OCI-LY3 (cell line): ENCODE measurements around the gene CABP4.

Experiments used
- H2AFZ ChIP-seq: fragments of 200-600, 300-600 bp; shearing (Covaris generic); 2 replicates; pipeline ENCODE4 v1.6.0; 2014; ENCODE audit warnings: antibody characterized with exemption, low read depth, low read length
- H3K27ac ChIP-seq: fragments of 200-600, 300-600 bp; sonication (generic); 2 replicates; pipeline ENCODE4 v1.5.1; 2014; ENCODE audit warnings: mild to moderate bottlenecking, low read length, moderate library complexity, mixed read lengths
- H3K27me3 ChIP-seq: fragments of 200-600, 300-600 bp; sonication (generic); 2 replicates; pipeline ENCODE4 v1.6.1; 2014; ENCODE audit warnings: low read depth, low read length, mixed read lengths
- H3K36me3 ChIP-seq: fragments of 200-600, 300-600 bp; sonication (generic); replicated peaks from 2 replicates; pipeline ENCODE3; 2014; ENCODE audit warnings: low read depth, low read length, mixed read lengths
- H3K4me1 ChIP-seq: fragments of 300-600, 200-600 bp; sonication (generic); 2 replicates; pipeline ENCODE4 v1.6.1; 2014; ENCODE audit warnings: low read length, mixed read lengths
- H3K4me2 ChIP-seq: fragments of 200-600, 300-600 bp; sonication (generic); 2 replicates; pipeline ENCODE4 v1.6.1; 2014; ENCODE audit warnings: low read length, mixed read lengths
- H3K4me3 ChIP-seq: fragments of 300-600, 200-600 bp; sonication (generic); 2 replicates; pipeline ENCODE4 v1.5.1; 2014; ENCODE audit warnings: antibody characterized with exemption, mild to moderate bottlenecking, low read length, moderate library complexity
- H3K79me2 ChIP-seq: fragments of 300-600, 200-600 bp; shearing (Covaris generic); 2 replicates; pipeline ENCODE4 v1.6.1; 2014; ENCODE audit warnings: mild to moderate bottlenecking, low read length, mixed read lengths
- H3K9ac ChIP-seq: fragments of 300-600, 200-600 bp; shearing (Covaris generic); 2 replicates; pipeline ENCODE4 v1.6.0; 2014; ENCODE audit warnings: mild to moderate bottlenecking, low read length, moderate library complexity
- H3K9me3 ChIP-seq: fragments of 200-600, 300-600 bp; shearing (Covaris generic); 2 replicates; pipeline ENCODE4 v1.6.1; 2014; ENCODE audit warnings: low read length, mixed read lengths; ENCODE audit not compliant: insufficient read depth
- H4K20me1 ChIP-seq: fragments of 200-600, 300-600 bp; sonication (generic); 2 replicates; pipeline ENCODE4 v1.6.1; 2016; ENCODE audit warnings: low read length, mixed read lengths; ENCODE audit not compliant: insufficient read depth
- CTCF ChIP-seq: fragments of 200-600, 300-600 bp; sonication (generic); IDR thresholded peaks from 2 replicates; pipeline ENCODE4 v1.5.1; 2014; ENCODE audit warnings: antibody characterized with exemption, low read length, low read depth
- EZH2phosphoT487 ChIP-seq: fragments of 200-600 bp; shearing (Covaris generic); IDR thresholded peaks from 2 replicates; pipeline ENCODE4 v1.6.1; 2018; ENCODE audit warnings: antibody characterized with exemption, mixed run types, low read depth

Gene CABP4

GRCh38 chr11:67507242-67507863 is 52.2 kb downstream of the CABP4 start:
- Histone ChIP-seq H3K36me3 (peaks cover 8% of the 10 kb centered on the region), H3K27ac (peak overlapping the region; percentile 70), H3K4me3 (peak overlapping the region; percentile 82), H3K9ac (peak overlapping the region; percentile 68), H3K4me1 (peaks cover 30% of the 10 kb centered on the region), H3K4me2 (peak overlapping the region; percentile 93), H3K9me3 (no peaks in the 10 kb centered on the region), H2AFZ (no peak overlapping the region; the same call in 1 of the 2 replicates), H3K27me3 (no peaks in the 10 kb centered on the region), H4K20me1 (peaks cover 17% of the 10 kb centered on the region), H3K79me2 (peaks cover 26% of the 10 kb centered on the region)
- no peak for TF ChIP-seq CTCF
- no peak for TF ChIP-seq EZH2phosphoT487

DNA sequence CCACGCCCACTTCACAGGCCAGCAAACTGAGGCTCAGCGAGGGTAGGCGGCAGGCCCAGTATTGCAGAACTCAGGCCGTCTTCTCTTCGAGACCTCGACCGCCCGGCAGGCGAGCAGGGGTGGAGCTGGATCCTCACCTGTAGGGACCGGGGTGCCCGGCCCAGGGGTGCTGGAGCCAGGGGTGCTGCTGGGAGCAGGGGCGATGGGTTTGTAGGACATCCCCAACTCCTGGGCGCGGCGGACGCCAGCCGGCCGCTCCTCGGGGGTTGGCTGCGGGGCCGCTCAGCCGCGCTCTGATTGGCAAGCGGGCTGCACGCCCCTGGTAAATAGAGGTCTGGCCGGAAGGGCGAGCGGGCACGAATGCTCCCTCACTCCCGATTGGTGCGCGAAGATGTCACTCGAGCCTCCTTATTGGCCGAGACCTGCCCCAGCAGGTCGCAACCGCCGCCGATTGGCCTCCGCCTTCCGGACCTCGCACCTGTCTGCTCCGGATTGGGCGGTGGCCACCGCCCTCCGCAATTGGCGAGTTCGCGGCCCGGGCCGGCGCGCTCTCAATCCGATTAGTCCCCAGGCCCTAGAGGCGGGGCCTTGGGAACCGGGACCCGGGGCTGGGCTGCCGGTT is 52.8 kb downstream of the CABP4 start, which contains the start of gene CDK2AP2:
Gene CDK2AP2, minus strand, starts transcription at position 299 of the 622 bp plus-strand sequence. Its CDS starts 80 bp downstream, at position 219.
- TF ChIP-seq CTCF (no peak), EZH2phosphoT487 (no peak)
- peaks cover 3% of the 10 kb centered on the region; the same call in 1 of the 2 replicates for H3K27me3 ChIP-seq
- peak within 1 kb of the TSS; percentile 82 for H3K4me3 ChIP-seq
- peaks cover 30% of the 10 kb centered on the region for H3K4me1 ChIP-seq
- peak within 1 kb of the TSS; percentile 95 for H3K4me2 ChIP-seq
- peak within 1 kb of the TSS; percentile 73 for H3K27ac ChIP-seq
- peak within 1 kb of the TSS; percentile 86 for H2AFZ ChIP-seq
- H3K36me3 ChIP-seq: peaks cover 2% of the 10 kb centered on the region
- peaks cover 26% of the 10 kb centered on the region for H3K79me2 ChIP-seq
- H3K9ac ChIP-seq: peak within 1 kb of the TSS; percentile 74
- peaks cover 11% of the 10 kb centered on the region for H4K20me1 ChIP-seq
- no peaks in the 10 kb centered on the region for H3K9me3 ChIP-seq

DNA sequence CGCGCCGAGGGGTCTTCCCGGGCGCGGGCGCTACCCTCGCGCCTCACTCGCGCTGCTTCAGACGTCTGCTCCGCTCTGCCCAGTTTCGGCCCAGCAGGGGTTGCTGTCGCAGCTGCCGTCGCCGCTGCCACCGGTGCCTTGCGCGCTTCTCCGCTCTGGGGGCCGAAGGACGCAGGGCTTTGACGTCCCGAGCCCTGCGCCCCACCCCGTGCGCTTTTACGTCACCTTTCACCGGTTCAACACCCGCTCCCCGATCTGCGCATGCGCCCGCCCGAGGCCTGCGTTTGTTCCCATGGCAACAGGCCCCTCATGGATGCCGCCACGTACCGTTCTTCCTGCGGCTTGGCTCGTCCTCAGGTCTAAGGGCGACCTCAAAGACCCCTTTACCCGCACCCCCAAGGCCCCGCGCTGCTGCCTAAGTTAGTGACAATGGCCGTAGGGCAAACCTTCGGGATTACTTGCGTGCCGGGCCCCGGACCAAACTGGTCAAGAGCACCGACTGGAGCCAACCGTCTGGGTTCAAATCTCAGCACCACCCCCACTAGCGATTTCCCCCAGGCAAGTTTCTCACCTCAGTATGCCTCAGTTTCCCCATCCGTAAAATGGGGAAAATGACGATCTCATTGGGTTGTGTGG is 53.5 kb downstream of the CABP4 start:
- H3K27ac ChIP-seq: peak overlapping the region; percentile 73
- no peak for TF ChIP-seq EZH2phosphoT487
- no peak for TF ChIP-seq CTCF
- H2AFZ ChIP-seq: peak overlapping the region; percentile 86
- H3K4me3 ChIP-seq: peak overlapping the region; percentile 82
- H3K4me2 ChIP-seq: peak overlapping the region; percentile 95
- peaks cover 24% of the 10 kb centered on the region for H3K79me2 ChIP-seq
- H3K9ac ChIP-seq: peak overlapping the region; percentile 74
- peaks cover 3% of the 10 kb centered on the region; the same call in 1 of the 2 replicates for H3K27me3 ChIP-seq
- H4K20me1 ChIP-seq: peaks cover 5% of the 10 kb centered on the region; the same call in 1 of the 2 replicates
- H3K4me1 ChIP-seq: peaks cover 29% of the 10 kb centered on the region
- H3K9me3 ChIP-seq: no peaks in the 10 kb centered on the region
- H3K36me3 ChIP-seq: no peaks in the 10 kb centered on the region

GRCh38 chr11:67510023-67510345 is 54.8 kb downstream of the CABP4 start:
- no peak overlapping the region for H3K9ac ChIP-seq
- H3K27me3 ChIP-seq: peaks cover 10% of the 10 kb centered on the region
- no peak overlapping the region for H2AFZ ChIP-seq
- H3K4me2 ChIP-seq: no peak overlapping the region
- H4K20me1 ChIP-seq: no peaks in the 10 kb centered on the region
- H3K36me3 ChIP-seq: no peaks in the 10 kb centered on the region
- H3K4me3 ChIP-seq: no peak overlapping the region
- no peak overlapping the region for H3K27ac ChIP-seq
- H3K9me3 ChIP-seq: no peaks in the 10 kb centered on the region
- peaks cover 24% of the 10 kb centered on the region for H3K4me1 ChIP-seq
- H3K79me2 ChIP-seq: peaks cover 10% of the 10 kb centered on the region
- TF ChIP-seq EZH2phosphoT487 (no peak), CTCF (no peak)
